Neural crest cell (in vitro differentiated cells): Measurements from ENCODE around the gene CNDP2. TPM values are rescaled to one million over a fixed set of nuclear protein-coding genes. Genes with fewer than 3 reads are reported as not detected.

Experiments used
- DNase-seq: peaks from one replicate; pipeline ENCODE4 v3.0.0; 2021; ENCODE audit warnings: low read depth, mixed read lengths, low spot score
- H3K27ac Mint-ChIP-seq: one replicate; pipeline ENCODE4 v1.8.0; 2021; ENCODE audit warnings: mild to moderate bottlenecking, mixed read lengths; ENCODE audit not compliant: unreplicated experiment
- H3K27me3 Mint-ChIP-seq: 2 replicates; pipeline ENCODE4 v1.8.0; 2021; ENCODE audit warnings: low read depth, mild to moderate bottlenecking, mixed read lengths
- H3K36me3 Mint-ChIP-seq: 2 replicates; pipeline ENCODE4 v1.8.0; 2021; ENCODE audit warnings: low read depth, mild to moderate bottlenecking, mixed read lengths
- H3K4me1 Mint-ChIP-seq: 2 replicates; pipeline ENCODE4 v1.8.0; 2021; ENCODE audit warnings: mixed read lengths
- H3K4me3 Mint-ChIP-seq: one replicate; pipeline ENCODE4 v1.8.0; 2021; ENCODE audit warnings: mild to moderate bottlenecking, mixed read lengths
- H3K9me3 Mint-ChIP-seq: 2 replicates; pipeline ENCODE4 v1.8.0; 2021; ENCODE audit warnings: mixed read lengths
- CTCF ChIP-seq: fragments of 200-600 bp; sonication (generic); conservative IDR thresholded peaks from 2 replicates; pipeline ENCODE4 v1.5.0; 2021; ENCODE audit warnings: antibody characterized with exemption, mild to moderate bottlenecking
- total RNA-seq: library from RNA; stranded (reverse); gene quantifications from 2 replicates; pipeline ENCODE4 v1.2.1, GENCODE V29; 2021

CNDP2 gene
- total RNA-seq, 1 donor from 2014 or later, result 194 TPM

DNA sequence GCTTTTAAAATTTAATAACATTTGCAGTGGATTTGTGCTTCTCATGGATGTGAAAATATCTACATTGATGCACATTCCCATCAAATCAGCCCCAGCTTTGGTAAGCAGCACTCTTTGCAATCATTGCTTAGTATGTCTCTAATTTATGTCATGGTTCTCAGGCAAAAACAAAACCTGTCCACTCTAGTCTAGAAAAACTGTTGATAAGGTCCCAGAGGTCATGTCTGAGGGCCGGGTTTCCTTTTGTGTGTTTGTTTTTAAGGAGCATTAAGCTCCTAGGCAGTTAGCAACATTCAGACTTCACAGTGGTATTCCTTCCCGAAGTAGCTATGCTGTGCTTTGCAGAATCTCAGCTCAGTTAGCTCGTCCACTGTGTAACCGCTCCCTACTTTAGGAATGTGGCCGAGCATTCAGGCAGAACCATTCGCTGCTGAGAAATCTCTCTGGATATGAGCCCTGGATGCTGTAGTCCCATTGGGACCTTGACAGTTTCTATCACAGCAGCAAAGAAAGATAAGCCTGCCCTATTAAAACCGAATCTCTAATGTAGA lies 43.1 kb upstream of the CNDP2 start:
- Mint-ChIP-seq H3K9me3 (no peaks in the 10 kb centered on the region), H3K27me3 (peaks cover 55% of the 10 kb centered on the region), H3K4me3 (no peak overlapping the region), H3K27ac (no peak overlapping the region), H3K4me1 (peaks cover 9% of the 10 kb centered on the region), H3K36me3 (no peaks in the 10 kb centered on the region)
- no peak for DNase-seq
- no peak for TF ChIP-seq CTCF

DNA sequence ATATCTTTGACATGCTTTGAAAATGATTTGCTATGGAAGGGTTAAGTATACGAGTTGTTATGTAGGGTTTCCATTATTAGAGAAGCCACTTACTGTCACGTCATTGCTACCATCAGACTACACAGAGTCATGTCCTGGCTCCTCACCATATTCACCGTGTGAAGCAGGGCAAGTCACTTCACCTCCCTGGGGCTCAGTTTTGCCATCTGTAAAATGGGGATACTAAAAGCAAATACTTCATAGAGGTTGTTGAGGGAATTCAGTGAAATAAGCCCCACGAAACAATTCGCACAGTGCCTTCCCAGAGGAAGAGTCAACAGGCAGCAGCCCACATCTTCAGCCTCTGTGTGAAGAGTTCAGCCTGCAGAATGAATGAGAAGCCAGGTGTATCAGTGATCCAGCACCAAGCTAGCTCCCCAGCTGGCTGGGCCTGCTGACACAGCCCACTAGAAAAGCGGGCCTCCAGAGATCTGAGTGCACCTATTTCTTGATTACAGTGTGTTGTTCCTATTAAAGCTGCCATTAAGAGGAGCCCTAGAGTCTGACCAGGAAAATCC lies 42.4 kb upstream of the CNDP2 start:
- no peak for DNase-seq
- Mint-ChIP-seq H3K9me3 (no peaks in the 10 kb centered on the region), H3K4me3 (peak overlapping the region; percentile 56), H3K36me3 (no peaks in the 10 kb centered on the region), H3K27me3 (peaks cover 61% of the 10 kb centered on the region), H3K27ac (no peak overlapping the region), H3K4me1 (peaks cover 9% of the 10 kb centered on the region)
- TF ChIP-seq CTCF, result no peak

DNA sequence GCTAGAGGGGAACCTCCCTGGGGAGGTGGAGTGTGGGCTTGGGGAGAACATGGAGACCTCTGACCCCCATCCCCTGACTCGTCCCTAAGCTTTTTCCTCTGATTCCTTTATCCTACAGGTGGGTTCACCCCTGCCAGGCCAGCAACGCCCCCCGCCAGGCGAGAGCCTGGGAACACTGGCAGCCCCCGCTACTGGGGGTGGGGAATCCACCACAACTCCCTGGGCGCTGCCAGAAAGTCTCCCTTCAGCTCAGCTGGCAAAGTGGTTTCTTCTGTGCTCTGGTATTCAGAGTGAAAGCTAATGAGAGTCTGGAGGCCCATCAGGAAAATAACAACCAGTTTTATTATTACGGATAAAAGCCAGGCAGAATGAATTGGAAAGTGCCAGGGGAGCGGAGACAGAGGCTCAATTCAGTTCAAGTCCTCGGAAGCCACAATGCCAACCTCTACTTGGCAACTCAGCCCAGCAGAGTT lies 41.8 kb upstream of the CNDP2 start:
- peaks cover 9% of the 10 kb centered on the region for H3K4me1 Mint-ChIP-seq
- DNase-seq, result no peak
- no peak overlapping the region for H3K27ac Mint-ChIP-seq
- no peaks in the 10 kb centered on the region for H3K9me3 Mint-ChIP-seq
- no peaks in the 10 kb centered on the region for H3K36me3 Mint-ChIP-seq
- no peak for TF ChIP-seq CTCF
- H3K4me3 Mint-ChIP-seq, result peak overlapping the region; percentile 56
- H3K27me3 Mint-ChIP-seq, result peaks cover 67% of the 10 kb centered on the region

- no peak for TF ChIP-seq CTCF
- H3K27me3 Mint-ChIP-seq, result peaks cover 78% of the 10 kb centered on the region
- no peaks in the 10 kb centered on the region for H3K9me3 Mint-ChIP-seq
- no peak overlapping the region for H3K27ac Mint-ChIP-seq
- H3K4me3 Mint-ChIP-seq, result no peak overlapping the region
- DNase-seq, result no peak
- H3K4me1 Mint-ChIP-seq, result peaks cover 9% of the 10 kb centered on the region
- H3K36me3 Mint-ChIP-seq, result no peaks in the 10 kb centered on the region
These were observed 40.8 kb upstream of the CNDP2 start for GRCh38 chr18:74455386-74455785.

DNA sequence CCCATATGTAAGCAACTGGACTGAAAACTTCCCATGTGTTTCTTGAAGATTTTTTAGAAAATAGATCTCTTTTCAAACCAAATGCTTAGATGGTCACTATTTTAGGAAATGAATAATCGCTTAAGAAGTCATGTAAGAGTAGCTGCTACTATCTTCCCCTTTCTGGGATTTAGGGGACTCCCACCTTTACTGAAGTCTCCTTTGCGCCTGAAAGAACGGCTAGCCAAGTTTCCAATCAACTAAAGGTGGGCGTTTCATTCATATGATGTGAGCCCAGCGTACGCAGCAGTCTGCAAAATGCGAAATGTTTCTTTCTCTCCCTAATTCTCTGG lies 40.2 kb upstream of the CNDP2 start:
- Mint-ChIP-seq H3K27me3 (peaks cover 83% of the 10 kb centered on the region), H3K27ac (no peak overlapping the region), H3K9me3 (no peaks in the 10 kb centered on the region), H3K36me3 (no peaks in the 10 kb centered on the region), H3K4me1 (peaks cover 9% of the 10 kb centered on the region), H3K4me3 (peak overlapping the region; percentile 44)
- no peak for DNase-seq
- TF ChIP-seq CTCF, result no peak
